Astrocyte (in vitro differentiated cells and primary cell): Measurements from ENCODE around the gene SYTL3. TPM values are rescaled to one million over a fixed set of nuclear protein-coding genes. Genes with fewer than 3 reads are reported as not detected.

Experiments used
- DNase-seq: peaks from one replicate; pipeline ENCODE4 v3.0.0-alpha.2; 2010; ENCODE audit warnings: low read depth
- FAIRE-seq: peaks from 2 replicates; lab custom pipeline; 2011; peaks lifted over from hg19 to GRCh38; lab: Jason Lieb, UNC
- H2AFZ ChIP-seq: 2 replicates; pipeline ENCODE4 v1.6.0; 2012; ENCODE audit warnings: low read depth, low read length, inconsistent platforms
- H3K27ac ChIP-seq: 2 replicates; pipeline ENCODE4 v1.5.1; 2011; ENCODE audit warnings: low read depth, low read length, inconsistent platforms
- H3K27me3 ChIP-seq: 2 replicates; pipeline ENCODE4 v1.6.0; 2011; ENCODE audit warnings: low read length, inconsistent platforms; ENCODE audit not compliant: insufficient read depth
- H3K36me3 ChIP-seq: 2 replicates; pipeline ENCODE4 v1.5.1; 2011; ENCODE audit warnings: low read length, inconsistent platforms; ENCODE audit not compliant: insufficient read depth
- H3K4me1 ChIP-seq: 2 replicates; pipeline ENCODE4 v1.5.1; 2011; ENCODE audit warnings: low read length, inconsistent platforms; ENCODE audit not compliant: insufficient read depth
- H3K4me2 ChIP-seq: 2 replicates; pipeline ENCODE4 v1.6.0; 2012; ENCODE audit warnings: low read length, inconsistent platforms
- H3K4me3 ChIP-seq: 2 replicates; pipeline ENCODE4 v1.5.1; 2011; ENCODE audit warnings: low read depth, mild to moderate bottlenecking, low read length, inconsistent platforms; ENCODE audit not compliant: insufficient read depth
- H3K79me2 ChIP-seq: 2 replicates; pipeline ENCODE4 v1.6.0; 2012; ENCODE audit warnings: mild to moderate bottlenecking, low read length, inconsistent platforms; ENCODE audit not compliant: insufficient read depth
- H3K9ac ChIP-seq: 2 replicates; pipeline ENCODE4 v1.6.0; 2012; ENCODE audit warnings: mild to moderate bottlenecking, low read length, inconsistent platforms
- H3K9me3 ChIP-seq: 2 replicates; pipeline ENCODE4 v1.5.1; 2012; ENCODE audit warnings: low read depth, mild to moderate bottlenecking, low read length, inconsistent platforms; ENCODE audit not compliant: insufficient read depth
- H4K20me1 ChIP-seq: 2 replicates; pipeline ENCODE4 v1.6.0; 2012; ENCODE audit warnings: low read length, inconsistent platforms; ENCODE audit not compliant: insufficient read depth
- H3K27ac Mint-ChIP-seq: one replicate; pipeline ENCODE4 v1.8.0; 2021; ENCODE audit warnings: mild to moderate bottlenecking, mixed read lengths; ENCODE audit not compliant: unreplicated experiment
- H3K27me3 Mint-ChIP-seq: one replicate; pipeline ENCODE4 v1.8.0; 2021; ENCODE audit warnings: low read depth, mixed read lengths; ENCODE audit not compliant: unreplicated experiment
- H3K36me3 Mint-ChIP-seq: one replicate; pipeline ENCODE4 v1.8.0; 2021; ENCODE audit warnings: low read depth, mixed read lengths; ENCODE audit not compliant: unreplicated experiment
- H3K4me1 Mint-ChIP-seq: one replicate; pipeline ENCODE4 v1.8.0; 2021; ENCODE audit warnings: low read depth, mixed read lengths; ENCODE audit not compliant: unreplicated experiment
- H3K4me3 Mint-ChIP-seq: one replicate; pipeline ENCODE4 v1.8.0; 2021; ENCODE audit warnings: mild to moderate bottlenecking, moderate library complexity, mixed read lengths; ENCODE audit not compliant: unreplicated experiment
- H3K9me3 Mint-ChIP-seq: one replicate; pipeline ENCODE4 v1.8.0; 2021; ENCODE audit warnings: mild to moderate bottlenecking, mixed read lengths; ENCODE audit not compliant: unreplicated experiment
- EZH2 ChIP-seq: IDR thresholded peaks from 2 replicates; pipeline ENCODE4 v1.6.1; 2012; ENCODE audit warnings: mild to moderate bottlenecking, low read length, inconsistent platforms; ENCODE audit not compliant: insufficient read depth
- total RNA-seq: library from RNA; stranded (reverse); gene quantifications from 2 replicates; pipeline ENCODE4 v1.2.1, GENCODE V29; 2021
- TF ChIP-seq, protein P1 (sequence below): IDR thresholded peaks from 2 replicates; pipeline ENCODE4 v1.5.1; 2011; ENCODE audit warnings: low read depth, mild to moderate bottlenecking, inconsistent platforms, low read length, moderate library complexity; ENCODE audit not compliant: insufficient read depth

SYTL3 gene
- total RNA-seq, 1 donor from 2014 or later, result 1.2 TPM

DNA sequence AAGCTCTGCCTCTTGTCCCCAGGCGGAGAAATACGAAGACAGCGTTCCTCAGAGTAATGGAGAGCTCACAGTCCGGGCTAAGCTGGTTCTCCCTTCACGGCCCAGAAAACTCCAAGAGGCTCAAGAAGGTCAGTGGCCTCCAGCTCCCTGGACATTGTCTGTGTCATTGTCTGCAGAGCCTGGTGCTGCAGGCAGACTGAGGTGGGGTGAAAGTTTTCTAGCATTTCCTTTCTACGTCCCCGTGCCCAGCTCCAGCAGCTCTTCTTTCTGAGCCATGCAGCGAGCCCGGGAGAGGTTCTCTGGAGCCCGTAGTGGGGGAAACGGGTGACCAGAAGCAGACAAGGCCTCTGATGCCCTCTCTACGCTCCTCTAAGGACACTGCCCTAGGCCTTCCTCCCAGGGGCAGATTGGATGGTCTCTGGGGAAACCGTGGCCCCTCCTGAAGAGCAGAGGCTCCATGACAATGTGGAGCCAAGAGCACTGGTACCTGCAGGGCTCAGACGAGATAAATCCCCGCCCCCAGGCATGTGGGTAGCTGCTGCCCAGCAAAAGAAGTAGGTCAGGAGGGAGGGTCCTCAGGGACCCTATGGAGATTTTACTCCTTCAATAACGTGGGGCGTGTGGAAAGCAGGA, 110.9 kb downstream of the SYTL3 start:
- no peaks in the 10 kb centered on the region for H3K4me1 Mint-ChIP-seq
- H3K27me3 Mint-ChIP-seq, result peaks cover 7% of the 10 kb centered on the region
- no peaks in the 10 kb centered on the region for H3K9me3 Mint-ChIP-seq
- Histone ChIP-seq H3K4me3 (no peak overlapping the region), H3K4me2 (no peak overlapping the region), H3K79me2 (no peaks in the 10 kb centered on the region), H3K9me3 (no peaks in the 10 kb centered on the region), H3K36me3 (peaks cover 10% of the 10 kb centered on the region), H3K9ac (no peak overlapping the region), H3K4me1 (no peaks in the 10 kb centered on the region), H4K20me1 (peaks cover 3% of the 10 kb centered on the region), H3K27me3 (no peaks in the 10 kb centered on the region), H2AFZ (no peak overlapping the region), H3K27ac (no peak overlapping the region)
- H3K27ac Mint-ChIP-seq, result no peak overlapping the region
- DNase-seq, result no peak
- TF ChIP-seq EZH2, result no peak
- H3K4me3 Mint-ChIP-seq, result no peak overlapping the region
- H3K36me3 Mint-ChIP-seq, result peaks cover 7% of the 10 kb centered on the region
- no peak for FAIRE-seq

DNA sequence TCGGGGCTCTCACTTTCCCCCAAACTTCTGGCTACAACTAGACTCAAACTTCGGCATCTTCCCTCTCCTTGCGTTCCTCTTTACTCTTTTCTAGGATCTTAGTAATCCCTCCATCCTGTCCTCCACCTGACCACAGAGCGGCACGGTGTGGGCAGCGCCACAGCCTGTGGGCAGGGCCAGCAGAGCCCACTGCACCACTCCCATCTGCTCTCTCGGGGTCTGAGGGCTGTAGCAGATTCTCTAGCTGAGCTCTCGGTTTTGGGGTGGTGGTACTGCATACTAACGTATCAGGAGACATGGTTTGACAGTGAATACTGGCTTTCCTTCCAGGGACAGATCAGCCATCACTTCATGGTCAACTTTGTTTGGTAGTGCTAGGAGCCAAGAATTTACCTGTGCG, 111.9 kb downstream of the SYTL3 start:
- Histone ChIP-seq H3K9ac (no peak overlapping the region), H3K27ac (no peak overlapping the region), H3K4me1 (no peaks in the 10 kb centered on the region), H3K79me2 (no peaks in the 10 kb centered on the region), H3K36me3 (peaks cover 20% of the 10 kb centered on the region), H3K4me2 (no peak overlapping the region), H3K9me3 (no peaks in the 10 kb centered on the region), H3K27me3 (no peaks in the 10 kb centered on the region), H3K4me3 (no peak overlapping the region), H2AFZ (no peak overlapping the region), H4K20me1 (peaks cover 3% of the 10 kb centered on the region)
- Mint-ChIP-seq H3K27me3 (peaks cover 7% of the 10 kb centered on the region), H3K9me3 (no peaks in the 10 kb centered on the region), H3K4me1 (no peaks in the 10 kb centered on the region), H3K4me3 (no peak overlapping the region), H3K27ac (no peak overlapping the region), H3K36me3 (peaks cover 12% of the 10 kb centered on the region)
- TF ChIP-seq EZH2, result no peak
- TF ChIP-seq, protein P1, sequence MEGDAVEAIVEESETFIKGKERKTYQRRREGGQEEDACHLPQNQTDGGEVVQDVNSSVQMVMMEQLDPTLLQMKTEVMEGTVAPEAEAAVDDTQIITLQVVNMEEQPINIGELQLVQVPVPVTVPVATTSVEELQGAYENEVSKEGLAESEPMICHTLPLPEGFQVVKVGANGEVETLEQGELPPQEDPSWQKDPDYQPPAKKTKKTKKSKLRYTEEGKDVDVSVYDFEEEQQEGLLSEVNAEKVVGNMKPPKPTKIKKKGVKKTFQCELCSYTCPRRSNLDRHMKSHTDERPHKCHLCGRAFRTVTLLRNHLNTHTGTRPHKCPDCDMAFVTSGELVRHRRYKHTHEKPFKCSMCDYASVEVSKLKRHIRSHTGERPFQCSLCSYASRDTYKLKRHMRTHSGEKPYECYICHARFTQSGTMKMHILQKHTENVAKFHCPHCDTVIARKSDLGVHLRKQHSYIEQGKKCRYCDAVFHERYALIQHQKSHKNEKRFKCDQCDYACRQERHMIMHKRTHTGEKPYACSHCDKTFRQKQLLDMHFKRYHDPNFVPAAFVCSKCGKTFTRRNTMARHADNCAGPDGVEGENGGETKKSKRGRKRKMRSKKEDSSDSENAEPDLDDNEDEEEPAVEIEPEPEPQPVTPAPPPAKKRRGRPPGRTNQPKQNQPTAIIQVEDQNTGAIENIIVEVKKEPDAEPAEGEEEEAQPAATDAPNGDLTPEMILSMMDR, result no peak
- FAIRE-seq (no peak), DNase-seq (no peak)

DNA sequence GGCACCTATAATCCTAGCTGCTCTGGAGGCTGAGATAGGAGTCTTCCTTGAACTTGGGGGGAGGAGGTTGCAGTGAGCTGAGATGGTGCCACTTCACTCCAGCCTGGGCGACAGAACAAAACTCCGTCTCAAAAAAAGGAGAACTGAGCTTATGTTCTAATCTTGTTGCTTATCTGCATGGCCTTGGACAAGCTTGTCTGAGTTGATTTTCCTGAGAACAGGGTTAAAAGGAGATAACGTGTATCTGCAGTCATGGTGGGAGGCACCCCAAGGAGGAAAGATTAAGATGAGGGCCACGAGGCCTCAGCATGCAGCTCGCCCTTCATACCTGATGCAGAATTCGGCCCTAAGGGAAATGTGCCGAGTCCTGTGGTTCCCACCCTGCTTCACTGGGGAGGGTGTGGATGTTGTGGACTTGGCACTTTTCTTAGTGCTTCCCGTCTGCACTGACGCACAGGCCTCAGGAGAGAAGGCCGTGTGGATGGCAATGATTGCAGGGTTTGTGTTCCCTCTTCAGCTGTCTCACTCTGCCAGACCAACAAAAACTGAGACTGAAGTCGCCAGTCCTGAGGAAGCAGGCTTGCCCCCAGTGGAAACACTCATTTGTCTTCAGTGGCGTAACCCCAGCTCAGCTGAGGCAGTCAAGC, 113.1 kb downstream of the SYTL3 start:
- H3K27me3 ChIP-seq, result no peaks in the 10 kb centered on the region
- no peak overlapping the region for H3K4me3 ChIP-seq
- H3K27ac ChIP-seq, result no peak overlapping the region
- no peaks in the 10 kb centered on the region for H3K79me2 ChIP-seq
- H3K4me1 ChIP-seq, result no peaks in the 10 kb centered on the region
- no peak overlapping the region for H3K4me2 ChIP-seq
- H4K20me1 ChIP-seq, result peaks cover 5% of the 10 kb centered on the region
- no peak overlapping the region for H3K9ac ChIP-seq
- H3K27me3 Mint-ChIP-seq, result peaks cover 4% of the 10 kb centered on the region
- H3K36me3 Mint-ChIP-seq, result peaks cover 16% of the 10 kb centered on the region
- FAIRE-seq (no peak), DNase-seq (no peak)
- no peaks in the 10 kb centered on the region for H3K9me3 Mint-ChIP-seq
- H3K4me3 Mint-ChIP-seq, result no peak overlapping the region
- no peak for TF ChIP-seq EZH2
- TF ChIP-seq, protein P1, result no peak
- no peak overlapping the region for H2AFZ ChIP-seq
- H3K4me1 Mint-ChIP-seq, result no peaks in the 10 kb centered on the region
- no peak overlapping the region for H3K27ac Mint-ChIP-seq
- H3K36me3 ChIP-seq, result peaks cover 28% of the 10 kb centered on the region
- no peaks in the 10 kb centered on the region for H3K9me3 ChIP-seq
